B cell (primary cell): ENCODE data around the gene HOXD8. TPM values are rescaled to one million over a fixed set of nuclear protein-coding genes. Genes with fewer than 3 reads are reported as not detected.
A peak's percentile ranks its signal among the peaks of the same experiment; 100 is the strongest.

Experiments used
- ATAC-seq: fragments of 200-7000 bp; cut with Tn5 transposase; one replicate; pipeline ENCODE4 v1.10.0; 2021; ENCODE audit warnings: low read depth, mild to moderate bottlenecking, moderate number of reproducible peaks, moderate library complexity
- CTCF ChIA-PET: fragments of 350-600 bp; sonication (Branson Sonifier 250); formaldehyde crosslinking; loops from one replicate; lab custom pipeline; 2021; ENCODE audit warnings: antibody characterized with exemption, inconsistent platforms; lab: Charles Lee
- POLR2A ChIA-PET: fragments of 350-600 bp; sonication (Branson Sonifier 250); formaldehyde crosslinking; loops from one replicate; lab custom pipeline; 2021; ENCODE audit warnings: antibody characterized with exemption; lab: Charles Lee
- DNase-seq: peaks from one replicate; pipeline ENCODE4 v3.0.0; 2013
- H2AFZ ChIP-seq: 2 replicates; pipeline ENCODE4 v1.6.1; 2012; ENCODE audit warnings: mild to moderate bottlenecking, low read depth, low read length; ENCODE audit not compliant: insufficient read depth, poor library complexity, severe bottlenecking
- H3K27ac ChIP-seq, 2 donors: 1 replicate in 1 of 2; 2 replicates in 1 of 2; pipeline ENCODE4 v1.5.1; 2012 to 2013; ENCODE audit warnings: low read length in 2 of 2, mild to moderate bottlenecking in 2 of 2, moderate library complexity in 1 of 2
- H3K27me3 ChIP-seq, 4 experiments: fragments of 200-600 bp in 1 of 4; sonication (generic) in 1 of 4; replicated peaks in 1 of 4; 1 replicate in 2 of 4; 2 replicates in 2 of 4; pipeline versions ENCODE4 v1.6.1 to v1.7.0; 2013 to 2016; ENCODE audit warnings: low read length in 3 of 4, mild to moderate bottlenecking in 2 of 4, mixed read lengths in 1 of 4, moderate library complexity in 1 of 4; ENCODE audit not compliant: insufficient read depth in 4 of 4, control insufficient read depth in 3 of 4; ENCODE audit errors: control extremely low read depth in 1 of 4
- H3K36me3 ChIP-seq, 2 experiments: replicated peaks in 1 of 2; 1 replicate in 1 of 2; 2 replicates in 1 of 2; pipeline versions ENCODE4 v1.6.1 to v1.7.1; 2013; ENCODE audit warnings: low read length in 1 of 2; ENCODE audit not compliant: insufficient read depth in 2 of 2, control insufficient read depth in 1 of 2; ENCODE audit errors: control extremely low read depth in 1 of 2, extremely low read depth in 1 of 2
- H3K4me1 ChIP-seq, 2 donors: fragments of 200-600 bp in 1 of 2; sonication (generic) in 1 of 2; 1 replicate in 1 of 2; 2 replicates in 1 of 2; pipeline versions ENCODE4 v1.5.1 to v1.6.1; 2013 to 2017; ENCODE audit warnings: low read length in 2 of 2; ENCODE audit not compliant: control insufficient read depth in 2 of 2, insufficient read depth in 2 of 2
- H3K4me2 ChIP-seq: replicated peaks from 2 replicates; pipeline ENCODE3; 2012; ENCODE audit warnings: mild to moderate bottlenecking, low read depth, low read length; ENCODE audit not compliant: poor library complexity, severe bottlenecking
- H3K4me3 ChIP-seq, 5 experiments: fragments of 200-600 bp in 1 of 5; sonication (generic) in 1 of 5; 1 replicate in 3 of 5; 2 replicates in 2 of 5; pipeline versions ENCODE4 v1.5.1 to v1.7.0; 2011 to 2016; ENCODE audit warnings: low read length in 4 of 5, mild to moderate bottlenecking in 4 of 5, low read depth in 2 of 5, control low read depth in 1 of 5, moderate library complexity in 1 of 5; ENCODE audit not compliant: insufficient read depth in 1 of 5; ENCODE audit errors: control extremely low read depth in 1 of 5, extremely low read depth in 1 of 5
- H3K79me2 ChIP-seq: fragments of 200-600 bp; sonication (generic); one replicate; pipeline ENCODE4 v1.6.0; 2016; ENCODE audit warnings: low read length; ENCODE audit not compliant: control insufficient read depth, insufficient read depth
- H3K9ac ChIP-seq: fragments of 200-600 bp; sonication (generic); 2 replicates; pipeline ENCODE4 v1.6.1; 2017; ENCODE audit warnings: mild to moderate bottlenecking, low read length, moderate library complexity
- H3K9me3 ChIP-seq, 3 donors: one replicate each; pipeline versions ENCODE4 v1.6.1 to v1.7.1; 2013; ENCODE audit warnings: low read length in 2 of 3; ENCODE audit not compliant: control insufficient read depth in 2 of 3, insufficient read depth in 1 of 3; ENCODE audit errors: control extremely low read depth in 1 of 3
- H4K20me1 ChIP-seq: 2 replicates; pipeline ENCODE4 v1.6.0; 2012; ENCODE audit warnings: mild to moderate bottlenecking, low read length; ENCODE audit not compliant: insufficient read depth, control insufficient read depth, poor library complexity, severe bottlenecking
- H3K27ac Mint-ChIP-seq: one replicate; pipeline ENCODE4 v1.8.0; 2021; ENCODE audit warnings: mixed read lengths
- H3K27me3 Mint-ChIP-seq: one replicate; pipeline ENCODE4 v1.8.0; 2021; ENCODE audit warnings: mixed read lengths
- H3K4me1 Mint-ChIP-seq: one replicate; pipeline ENCODE4 v1.8.0; 2021; ENCODE audit warnings: mixed read lengths
- H3K4me3 Mint-ChIP-seq: one replicate; pipeline ENCODE4 v1.8.0; 2021; ENCODE audit warnings: mixed read lengths
- H3K9me3 Mint-ChIP-seq: one replicate; pipeline ENCODE4 v1.8.0; 2022; ENCODE audit warnings: mixed read lengths; ENCODE audit not compliant: insufficient read depth
- CTCF ChIP-seq: fragments of 200-600 bp; IDR thresholded peaks from one replicate; pipeline ENCODE4 v1.8.0; 2022; ENCODE audit warnings: antibody characterized with exemption, mild to moderate bottlenecking
- EZH2 ChIP-seq: IDR thresholded peaks from 2 replicates; pipeline ENCODE4 v1.6.1; 2012; ENCODE audit warnings: borderline replicate concordance, low read depth, mild to moderate bottlenecking, moderate library complexity, low read length; ENCODE audit not compliant: insufficient read depth, poor library complexity, severe bottlenecking
- WGBS: methylation state at CpG from one replicate; pipeline ENCODE4 v1.1.5; 2013; ENCODE audit warnings: missing lambda C conversion rate; ENCODE audit not compliant: insufficient coverage; 5-methylcytosine and 5-hydroxymethylcytosine counted together
- intact Hi-C: fragments of 100-400 bp; cut with micrococcal nuclease; formaldehyde crosslinking; loops from one replicate; pipeline ENCODE4 v1.10.0; 2022
- polyA plus RNA-seq: library from polyadenylated mRNA; depleted of rRNA; stranded (reverse); fragments of >200 nt; gene quantifications from 2 replicates; pipeline ENCODE4 v1.2.3, GENCODE V29; 2012
- total RNA-seq, 2 donors: library from RNA; stranded (reverse); fragments of 120-200 nt in 1 of 2; gene quantifications; 1 replicate in 1 of 2; 2 replicates in 1 of 2; pipeline versions ENCODE4 v1.2.3 to v1.2.4, GENCODE V29; 2013 to 2022

The HOXD8 gene
- total and polyA plus RNA-seq, 2 donors (not counting 1 experiment from before 2014, with no cell fraction given), result not detected

DNA sequence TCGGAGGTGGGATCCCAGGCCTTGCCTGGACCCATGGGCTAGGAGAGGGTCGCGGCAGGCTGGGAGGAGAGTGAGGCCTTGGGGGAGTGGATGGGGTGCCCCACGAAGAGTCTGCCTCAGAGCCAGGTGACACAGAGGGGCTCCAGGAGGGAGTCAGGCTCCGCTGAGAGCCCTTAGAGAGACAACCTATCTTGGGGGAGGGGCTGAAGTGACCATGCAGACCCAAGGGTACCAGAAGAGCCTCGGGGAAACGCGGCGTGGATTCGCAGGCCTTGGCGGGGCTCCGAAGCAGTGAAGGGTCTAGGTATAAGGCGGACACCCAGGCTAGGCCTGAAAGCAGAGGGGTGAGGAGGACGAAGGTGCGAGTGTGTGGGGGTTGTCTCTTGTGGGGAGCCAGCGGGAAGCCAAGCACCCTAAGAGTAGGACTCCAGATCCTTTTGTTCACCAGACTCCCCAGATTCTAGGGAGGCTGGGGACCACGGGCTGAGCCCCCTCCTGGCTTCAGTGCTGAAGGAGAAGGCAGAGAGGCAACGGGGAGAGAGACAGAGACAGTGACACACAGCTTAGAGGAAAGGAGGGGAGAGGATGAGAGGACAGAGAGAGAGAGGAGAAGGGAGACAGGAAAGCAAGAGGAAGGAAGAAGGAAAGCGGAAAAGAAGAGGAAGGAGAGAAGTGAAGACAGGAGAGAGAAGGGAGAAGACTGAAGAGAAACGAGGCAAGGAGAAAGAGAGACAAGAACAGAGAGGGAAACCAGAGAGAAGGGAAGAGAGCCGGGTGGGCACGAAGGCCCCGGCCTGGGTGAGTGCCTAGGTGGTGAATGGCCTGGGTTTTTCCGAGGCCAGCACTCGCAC lies 23.6 kb upstream of the HOXD8 start:
- Histone ChIP-seq H3K9me3 (peaks cover 0 to 40% (median 0%) of the 10 kb centered on the region in 3 donors), H4K20me1 (no peaks in the 10 kb centered on the region), H2AFZ (no peak overlapping the region), H3K27ac (no peak overlapping the region), H3K36me3 (no peaks in the 10 kb centered on the region), H3K4me1 (peaks cover 3 to 36% of the 10 kb centered on the region in 2 donors), H3K4me2 (peak overlapping the region; percentile 67), H3K4me3 (no peak overlapping the region), H3K27me3 (peaks cover 0 to 91% (median 60%) of the 10 kb centered on the region in 4 experiments), H3K79me2 (no peaks in the 10 kb centered on the region), H3K9ac (no peak overlapping the region)
- H3K4me3 Mint-ChIP-seq, result peak overlapping the region; percentile 66
- ChIA-PET POLR2A (no interaction called here), CTCF (no interaction called here)
- H3K27ac Mint-ChIP-seq, result peak overlapping the region; percentile 59
- intact Hi-C loops, result no loop called here
- DNase-seq, result no peak
- TF ChIP-seq CTCF (no peak), EZH2 (no peak)
- H3K27me3 Mint-ChIP-seq, result peaks cover 84% of the 10 kb centered on the region
- no peak for ATAC-seq
- peaks cover 4% of the 10 kb centered on the region for H3K9me3 Mint-ChIP-seq
- 7% methylated on average over 22 of the region's 25 CpGs for WGBS
- peaks cover 11% of the 10 kb centered on the region for H3K4me1 Mint-ChIP-seq
